Myocyte (in vitro differentiated cells): ENCODE data around the gene METAP1D. TPM values are rescaled to one million over a fixed set of nuclear protein-coding genes. Genes with fewer than 3 reads are reported as not detected.
"Not testable (repeated sequence)": the region's sequence is repeated elsewhere in the genome, so short reads cannot be mapped to it uniquely, and the experiment has no call there.

Experiments
- DNase-seq: peaks from one replicate; pipeline ENCODE4 v3.0.0-alpha.2; 2012; ENCODE audit warnings: low read depth
- total RNA-seq: library from RNA; depleted of rRNA; stranded (reverse); fragments of >200 nt; gene quantifications from 2 replicates; pipeline ENCODE4 v1.2.3, GENCODE V29; 2014

Gene METAP1D
- total RNA-seq, 1 donor from 2014 or later = 11.0 TPM

- DNase-seq = no peak
Measured at GRCh38 chr2:172100935-172101820, 101.4 kb downstream of the METAP1D start.

DNA sequence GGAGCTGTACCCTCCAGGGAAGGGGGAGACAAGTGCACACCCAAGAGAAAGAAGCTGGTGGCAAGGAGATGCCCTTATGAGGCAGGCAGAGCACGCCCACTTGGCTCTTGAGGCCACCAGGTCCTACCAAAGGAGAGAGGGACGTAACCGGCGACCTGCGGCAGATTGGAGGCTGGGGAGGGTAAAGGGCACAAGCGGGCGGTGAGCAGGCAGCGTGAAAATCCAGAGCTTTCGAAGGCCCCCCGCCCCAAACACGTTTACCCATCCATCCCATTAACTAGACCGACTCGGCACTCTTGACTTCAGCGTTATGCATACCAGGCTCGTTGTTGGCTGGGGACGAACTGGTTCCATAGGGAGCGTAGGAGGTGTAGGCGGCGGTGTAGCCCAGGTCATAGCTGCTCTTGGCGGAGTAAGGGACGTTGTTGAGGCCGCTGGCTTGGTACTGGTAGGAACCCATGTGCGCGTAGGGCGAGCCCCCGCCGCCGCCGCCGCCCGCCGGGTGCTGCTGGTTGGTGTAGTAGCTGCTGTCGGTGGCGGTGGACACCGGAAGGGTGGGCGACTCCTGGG, 102.2 kb downstream of the METAP1D start:
- no peak for DNase-seq

DNA sequence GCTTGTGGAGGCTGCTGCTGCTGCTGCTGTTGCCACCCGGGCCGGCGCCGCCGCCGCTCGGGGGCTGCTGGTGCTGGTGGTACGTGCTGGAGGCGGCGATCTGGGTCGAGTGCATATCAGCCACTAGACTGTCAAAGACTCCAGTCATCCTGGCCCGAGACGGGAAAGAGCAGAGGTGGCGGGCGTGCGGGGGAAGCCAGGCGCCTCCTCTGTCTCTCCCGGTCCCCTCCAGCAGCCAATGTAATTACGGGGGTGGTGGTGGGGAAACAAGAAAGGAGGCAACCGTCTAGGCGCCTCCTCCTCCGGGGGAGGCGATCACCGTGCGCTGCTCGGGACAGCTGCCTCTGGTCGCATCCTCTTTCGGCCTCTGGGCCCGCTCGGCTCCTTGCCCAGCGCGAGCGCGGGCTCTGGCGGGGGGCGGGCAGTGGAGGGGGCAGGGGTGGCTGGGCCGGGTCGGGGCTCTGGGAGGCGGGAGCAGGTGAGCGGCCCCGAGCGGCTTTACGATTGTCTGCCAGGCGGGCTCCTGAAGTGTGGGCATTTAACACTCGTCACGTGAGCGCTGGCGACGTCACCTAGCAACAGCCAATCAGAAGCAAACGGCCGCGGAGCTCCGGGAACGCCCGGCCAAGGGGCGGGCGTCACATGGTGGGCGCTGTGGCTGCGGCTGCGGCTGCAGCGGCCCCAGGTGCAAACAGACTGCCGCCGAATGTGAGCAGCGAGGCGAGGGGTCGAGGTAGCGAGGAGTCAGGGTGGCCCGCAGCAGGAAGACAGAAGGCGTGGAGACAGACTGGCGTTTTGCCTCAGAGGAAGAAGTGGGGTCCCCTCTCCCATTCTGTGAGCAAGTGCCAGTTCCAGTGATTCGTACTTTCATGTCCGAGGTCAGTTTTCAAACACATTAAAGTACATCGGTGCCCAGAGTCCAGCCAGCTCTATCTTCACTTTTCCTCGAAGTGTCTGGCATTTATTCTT, 102.9 kb downstream of the METAP1D start, which contains the start of gene DLX2:
Gene DLX2, minus strand, starts transcription at position 510 of the 969 bp plus-strand sequence. Its CDS starts 362 bp downstream, at position 148.
- DNase-seq = peak; percentile 95

- DNase-seq = peak; percentile 92
Measured at GRCh38 chr2:172103471-172104272, 103.9 kb downstream of the METAP1D start.

DNA sequence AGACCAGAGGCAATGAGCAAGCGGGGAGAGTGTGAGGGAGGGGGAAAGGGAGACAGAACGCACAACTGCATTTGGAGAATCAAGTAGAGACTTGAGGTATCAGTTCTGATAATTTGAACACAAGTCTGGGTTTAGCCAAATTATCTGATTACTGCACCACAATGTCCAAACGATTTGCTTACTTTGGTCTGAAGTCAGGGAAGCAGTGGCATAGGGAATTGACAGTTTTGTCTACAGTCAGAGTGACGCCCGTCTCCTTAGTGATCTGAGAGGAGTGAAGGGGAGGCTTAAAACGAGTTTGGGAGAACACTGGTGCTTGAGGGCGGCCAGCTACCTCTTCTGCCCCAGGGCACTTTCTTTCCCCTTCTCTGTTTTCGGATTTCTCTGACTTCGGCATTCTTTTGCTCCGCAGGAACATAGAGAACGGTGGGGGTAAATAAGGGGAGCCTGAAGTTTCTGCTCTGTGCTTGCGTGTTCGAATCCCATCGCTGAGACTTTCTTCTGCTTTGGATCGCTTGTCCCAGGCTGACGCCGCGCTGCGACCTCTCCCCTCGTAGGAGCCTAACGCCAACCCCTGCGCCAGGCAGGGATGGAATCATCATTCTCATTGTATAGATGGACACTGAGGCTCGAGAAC, 105.8 kb downstream of the METAP1D start:
- DNase-seq = no peak

GRCh38 chr2:172106108-172106961, 106.6 kb downstream of the METAP1D start:
- peak; percentile 52 for DNase-seq

DNA sequence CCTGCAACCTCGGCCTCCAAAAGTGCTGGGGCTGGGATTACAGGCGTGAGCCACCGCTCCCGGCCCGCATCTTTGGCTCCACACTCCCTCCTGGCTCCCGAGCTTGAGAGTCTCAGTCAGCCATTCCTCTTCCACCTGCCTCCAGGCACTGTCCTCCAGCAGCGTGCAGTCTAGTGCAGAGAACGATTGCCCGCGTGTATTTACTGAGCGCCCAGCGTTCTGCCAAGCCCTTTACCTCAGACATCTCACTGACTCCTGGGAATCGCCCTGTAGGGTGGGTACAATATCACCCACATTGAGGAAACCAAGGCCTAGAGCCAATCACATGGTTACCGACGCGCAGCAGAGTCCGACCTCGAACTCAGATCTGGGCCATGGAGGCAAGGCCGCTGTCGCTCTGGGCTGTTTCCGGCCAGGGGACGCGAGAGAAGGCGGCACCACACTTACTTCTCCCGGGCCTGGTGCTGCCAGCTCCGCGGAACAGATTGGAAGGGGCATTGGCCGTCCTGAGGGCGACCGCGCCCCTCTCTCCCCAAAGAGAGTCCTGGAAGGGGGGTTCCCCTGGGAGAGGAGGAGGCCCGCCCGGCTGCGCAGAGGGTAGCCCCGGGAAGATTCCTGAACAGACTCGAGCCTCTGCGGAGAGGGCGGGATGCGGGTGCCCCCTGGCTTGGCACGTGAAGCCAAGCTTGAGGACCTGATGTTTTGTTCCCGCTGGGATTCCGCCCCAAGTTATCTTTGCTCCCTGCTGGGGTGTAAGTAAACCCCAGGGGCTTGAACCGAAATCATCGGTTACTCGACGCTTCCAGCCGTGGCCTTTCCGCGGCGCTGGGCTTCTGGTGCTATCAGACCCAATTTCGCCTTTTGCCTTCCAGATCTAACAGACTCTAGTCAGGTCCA, 108.2 kb downstream of the METAP1D start:
- DNase-seq = no peak

DNA sequence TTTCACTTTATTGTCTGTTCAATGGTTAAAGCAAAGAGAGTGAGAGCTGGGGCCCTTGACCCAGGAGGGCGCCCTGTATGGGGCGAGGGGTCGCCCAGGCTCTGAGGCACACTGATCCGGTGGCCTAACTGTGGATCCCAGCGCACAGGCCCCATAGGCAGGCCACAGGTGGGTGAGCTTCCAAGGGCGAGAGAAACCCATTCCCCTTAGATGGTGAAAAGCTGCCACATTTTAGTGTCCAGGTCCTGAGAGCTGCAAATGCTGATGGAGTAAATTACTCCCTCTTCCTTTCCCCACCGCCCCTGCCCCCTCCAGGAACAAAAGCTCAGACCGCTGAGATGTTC, 108.8 kb downstream of the METAP1D start:
- no peak for DNase-seq

DNA sequence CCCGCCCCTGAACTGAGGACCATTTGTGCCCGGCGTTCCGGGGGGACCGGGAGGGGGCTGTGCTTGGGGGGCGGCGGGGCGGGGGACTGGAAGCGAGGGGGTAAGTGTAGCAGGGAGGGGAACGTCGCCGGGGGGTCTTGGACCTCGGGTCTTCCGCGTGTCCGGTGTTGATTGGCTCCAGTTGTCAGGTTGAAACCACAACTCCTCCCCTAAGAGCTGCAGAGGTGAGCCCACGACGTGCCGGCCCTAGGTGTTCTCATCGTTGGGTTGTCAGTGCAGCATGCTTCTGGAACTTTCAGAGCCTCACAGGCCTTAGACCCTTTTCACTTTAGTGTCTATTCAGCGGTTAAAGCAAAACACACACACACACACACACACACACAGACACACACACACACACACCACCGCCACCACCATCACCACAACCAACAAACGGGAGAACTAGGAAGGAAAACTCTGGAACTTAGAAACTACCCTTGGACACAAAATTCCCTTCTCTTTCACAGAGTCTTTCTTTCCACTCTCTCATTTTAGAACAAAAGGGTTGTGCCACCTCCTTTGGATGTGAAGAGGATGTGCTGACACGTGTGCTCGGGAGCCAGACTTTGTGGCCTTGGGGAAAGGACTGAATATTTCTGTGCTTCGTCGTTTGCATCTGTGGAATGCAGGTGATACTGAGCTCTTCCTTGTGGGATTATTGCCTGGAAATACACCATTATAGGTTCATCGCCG, 109.7 kb downstream of the METAP1D start:
- no peak for DNase-seq

DNA sequence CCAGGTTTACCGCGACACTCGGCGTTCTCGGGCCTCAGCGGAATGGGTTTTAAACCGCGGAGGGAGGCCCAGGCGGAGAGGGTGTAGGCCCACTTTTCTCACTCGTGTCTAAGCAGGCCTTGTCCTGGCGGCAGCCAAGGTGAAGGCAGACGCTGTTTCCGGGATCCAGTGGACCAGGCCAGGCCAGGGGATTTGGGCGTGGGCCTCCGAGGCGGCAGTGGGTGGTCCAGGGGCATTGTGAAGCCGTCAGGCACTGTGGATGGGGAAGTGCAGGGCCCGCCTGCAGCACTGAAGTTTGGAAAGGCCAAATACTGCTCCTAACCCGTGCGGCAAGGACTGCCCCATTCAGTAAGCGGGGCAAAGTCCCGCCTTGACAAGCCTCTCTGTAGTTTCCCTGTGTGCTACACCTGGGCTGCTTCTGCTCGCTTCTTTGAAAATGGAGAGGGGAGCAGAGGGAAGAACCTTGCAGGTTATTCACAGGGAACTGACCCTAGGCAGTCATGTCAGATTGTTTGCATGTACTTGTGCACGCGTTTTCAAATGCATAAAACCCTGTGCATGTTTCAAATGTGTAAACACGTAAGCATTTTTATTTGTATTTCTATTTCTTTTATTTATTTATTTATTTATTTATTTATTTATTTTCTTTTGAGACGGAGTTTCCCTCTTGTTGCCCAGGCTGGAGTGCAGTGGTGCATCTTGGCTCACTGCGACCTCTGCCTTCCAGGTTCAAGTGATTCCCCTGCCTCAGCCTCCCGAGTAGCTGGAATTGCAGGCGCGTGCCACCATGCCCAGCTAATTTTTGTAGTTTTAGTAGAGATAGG, 110.4 kb downstream of the METAP1D start:
- no peak for DNase-seq

DNA sequence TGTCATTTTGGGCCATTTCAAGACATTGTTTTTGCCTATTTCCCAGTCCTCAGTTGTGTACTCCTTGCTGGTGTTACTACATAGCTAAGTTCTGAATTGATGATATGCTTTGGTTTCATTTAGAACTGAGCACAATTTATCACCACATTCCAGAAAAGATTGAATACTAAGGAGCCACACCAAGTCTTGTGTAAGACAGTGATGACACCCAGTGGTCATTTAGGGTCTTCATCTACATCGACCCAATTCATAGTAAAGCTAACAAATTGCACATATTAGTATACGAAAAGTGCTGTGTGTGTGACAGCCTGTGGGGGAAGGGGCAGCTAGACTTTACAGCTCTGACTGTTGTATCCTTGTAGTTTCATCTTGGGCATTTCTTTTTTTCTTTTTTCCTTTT, 113.9 kb downstream of the METAP1D start:
- DNase-seq = peak; percentile 36

DNA sequence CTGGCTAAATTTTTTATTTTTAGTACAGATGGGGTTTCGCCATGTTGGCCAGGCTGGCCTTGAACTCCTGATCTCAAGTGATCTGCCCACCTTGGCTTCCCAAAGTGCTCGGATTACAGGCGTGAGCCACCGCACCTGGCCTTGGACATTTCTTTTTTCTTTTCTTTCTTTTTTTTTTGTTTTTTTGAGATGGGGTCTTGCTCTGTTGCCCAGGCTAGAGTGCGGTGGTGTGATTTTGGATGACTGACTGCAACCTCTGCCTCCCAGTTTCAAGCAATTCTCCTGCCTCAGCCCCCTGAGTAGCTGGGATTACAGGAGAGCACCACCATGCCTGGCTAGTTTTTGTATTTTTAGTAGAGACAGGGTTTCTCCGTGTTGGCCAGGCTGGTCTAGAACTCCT, 114.4 kb downstream of the METAP1D start:
- not testable (repeated sequence) for DNase-seq

DNA sequence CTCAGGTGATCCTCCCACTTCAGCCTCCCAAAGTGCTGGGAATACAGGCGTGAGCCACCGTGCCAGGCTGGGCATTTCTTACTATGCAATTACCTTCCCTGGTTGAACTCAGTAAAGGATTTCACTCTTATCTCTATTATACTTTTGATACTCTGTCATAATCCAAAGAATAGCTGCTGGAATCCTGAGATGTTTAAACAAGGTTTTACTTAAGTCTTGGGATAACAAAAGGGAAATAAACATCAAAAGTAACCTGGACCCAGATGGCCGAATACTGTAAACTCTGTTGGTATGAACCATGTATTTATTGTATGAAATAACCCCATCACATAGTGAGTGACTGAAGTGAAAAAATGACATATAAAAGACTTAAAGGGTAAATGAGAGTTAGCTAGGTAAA, 114.8 kb downstream of the METAP1D start:
- no peak for DNase-seq

- no peak for DNase-seq
Measured at GRCh38 chr2:172116107-172116506, 116.4 kb downstream of the METAP1D start.

DNA sequence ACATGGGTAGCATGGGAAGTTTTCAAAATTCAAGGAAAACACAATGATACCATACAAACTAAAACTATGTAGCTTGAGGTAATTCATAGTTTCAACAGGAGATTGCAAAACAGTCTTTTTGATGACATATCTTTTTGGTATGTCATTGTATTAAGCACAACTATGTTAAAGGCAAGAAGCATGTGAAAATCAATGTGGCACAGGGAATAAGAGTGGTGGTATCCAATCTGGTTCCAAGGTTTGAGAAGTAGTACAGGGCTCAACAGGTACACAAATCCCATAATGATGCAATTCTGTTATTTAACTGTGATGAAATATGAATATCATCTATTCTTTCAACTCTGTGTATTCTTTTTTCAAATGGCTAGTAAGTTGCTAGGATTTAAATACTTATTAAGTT, 119.3 kb downstream of the METAP1D start:
- no peak for DNase-seq

DNA sequence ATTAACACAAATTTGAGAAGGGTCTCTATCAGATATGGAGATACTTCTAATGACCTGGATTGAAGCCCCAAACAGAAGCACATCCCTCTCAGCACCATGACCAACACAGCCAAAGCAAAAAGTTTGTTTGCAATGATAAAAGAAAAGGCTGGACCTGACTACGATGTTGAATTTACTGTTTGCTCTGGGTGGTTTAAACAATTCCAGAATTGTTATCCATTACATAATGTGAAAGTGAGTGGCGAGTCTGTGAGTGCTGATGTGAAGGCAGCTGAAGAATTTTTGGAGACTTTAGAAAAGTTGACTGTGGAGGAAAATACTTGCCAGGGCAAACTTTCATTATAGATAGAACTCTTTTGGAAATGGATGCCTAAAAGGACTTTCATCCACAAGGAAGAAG, 120.4 kb downstream of the METAP1D start:
- no peak for DNase-seq

- no peak for DNase-seq
Measured at GRCh38 chr2:172128484-172128883, 128.7 kb downstream of the METAP1D start.
